Esophagus squamous epithelium (tissue), 4 donors: ENCODE results near the gene OGG1.

Source experiments
- CTCF ChIP-seq, 6 experiments: fragments of 450-650 bp in 4 of 6; fragments of 200-600 bp in 2 of 6; sonication (generic) in 2 of 6; IDR thresholded peaks; one replicate each; pipeline ENCODE4 v1.5.1; 2016 to 2019; ENCODE audit warnings: antibody characterized with exemption in 6 of 6, mild to moderate bottlenecking in 4 of 6, moderate library complexity in 4 of 6
- POLR2A ChIP-seq, 4 donors: fragments of 450-650 bp; IDR thresholded peaks; one replicate each; pipeline ENCODE4 v1.6.1; 2017; ENCODE audit warnings: antibody characterized with exemption in 4 of 4, mild to moderate bottlenecking in 4 of 4, moderate library complexity in 3 of 4

GRCh38 chr3:9718118-9718517 is 31.6 kb upstream of the OGG1 start:
- TF ChIP-seq CTCF (IDR thresholded peaks at IDR 0.05) (no peak), POLR2A (IDR thresholded peaks at IDR 0.05) (no peak)
